ENCODE results near the gene WWTR1.

The WWTR1 gene

DNA sequence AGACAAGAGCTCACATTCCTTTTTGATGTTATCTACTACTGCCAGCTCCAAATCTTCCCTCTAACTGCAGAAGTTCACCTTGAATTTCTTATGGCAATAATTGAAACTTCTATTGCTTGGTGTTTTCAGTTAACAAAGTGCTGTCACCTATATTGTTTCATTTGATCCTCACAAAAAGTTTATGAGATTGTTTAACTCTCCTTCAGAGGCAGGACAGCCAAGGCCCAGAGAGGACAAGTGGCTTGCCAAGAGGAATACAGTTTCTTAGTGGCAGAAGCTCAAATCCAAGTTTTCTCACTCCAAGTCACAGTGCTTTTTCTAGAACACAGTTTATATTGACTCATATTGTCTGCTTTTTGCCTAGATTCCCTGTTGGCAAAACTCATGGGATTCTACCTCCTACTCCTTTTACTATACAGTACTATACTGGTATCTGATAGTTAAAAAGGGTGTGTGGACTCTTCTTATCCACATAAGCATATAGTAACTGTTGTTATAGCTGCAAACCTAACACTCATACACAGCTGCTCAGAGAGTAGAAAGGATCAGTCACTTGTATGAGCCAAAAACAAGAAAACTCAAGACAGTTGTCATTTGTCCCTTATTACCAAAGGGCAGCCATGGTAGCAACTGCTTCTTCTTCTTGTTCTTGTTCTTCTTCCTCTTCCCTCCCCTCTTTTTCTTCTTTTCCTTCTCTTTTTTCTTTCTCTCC, 167.4 kb downstream of the WWTR1 start:
- no peak for DNase-seq (ENCODE audit: low read depth)
- TF ChIP-seq, protein P1, sequence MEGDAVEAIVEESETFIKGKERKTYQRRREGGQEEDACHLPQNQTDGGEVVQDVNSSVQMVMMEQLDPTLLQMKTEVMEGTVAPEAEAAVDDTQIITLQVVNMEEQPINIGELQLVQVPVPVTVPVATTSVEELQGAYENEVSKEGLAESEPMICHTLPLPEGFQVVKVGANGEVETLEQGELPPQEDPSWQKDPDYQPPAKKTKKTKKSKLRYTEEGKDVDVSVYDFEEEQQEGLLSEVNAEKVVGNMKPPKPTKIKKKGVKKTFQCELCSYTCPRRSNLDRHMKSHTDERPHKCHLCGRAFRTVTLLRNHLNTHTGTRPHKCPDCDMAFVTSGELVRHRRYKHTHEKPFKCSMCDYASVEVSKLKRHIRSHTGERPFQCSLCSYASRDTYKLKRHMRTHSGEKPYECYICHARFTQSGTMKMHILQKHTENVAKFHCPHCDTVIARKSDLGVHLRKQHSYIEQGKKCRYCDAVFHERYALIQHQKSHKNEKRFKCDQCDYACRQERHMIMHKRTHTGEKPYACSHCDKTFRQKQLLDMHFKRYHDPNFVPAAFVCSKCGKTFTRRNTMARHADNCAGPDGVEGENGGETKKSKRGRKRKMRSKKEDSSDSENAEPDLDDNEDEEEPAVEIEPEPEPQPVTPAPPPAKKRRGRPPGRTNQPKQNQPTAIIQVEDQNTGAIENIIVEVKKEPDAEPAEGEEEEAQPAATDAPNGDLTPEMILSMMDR (conservative IDR thresholded peaks at IDR 0.05; ENCODE audit: low read depth, low read length) = no peak
- H3K4me3 ChIP-seq (ENCODE audit: low read depth, low read length) = no peak overlapping the region

DNA sequence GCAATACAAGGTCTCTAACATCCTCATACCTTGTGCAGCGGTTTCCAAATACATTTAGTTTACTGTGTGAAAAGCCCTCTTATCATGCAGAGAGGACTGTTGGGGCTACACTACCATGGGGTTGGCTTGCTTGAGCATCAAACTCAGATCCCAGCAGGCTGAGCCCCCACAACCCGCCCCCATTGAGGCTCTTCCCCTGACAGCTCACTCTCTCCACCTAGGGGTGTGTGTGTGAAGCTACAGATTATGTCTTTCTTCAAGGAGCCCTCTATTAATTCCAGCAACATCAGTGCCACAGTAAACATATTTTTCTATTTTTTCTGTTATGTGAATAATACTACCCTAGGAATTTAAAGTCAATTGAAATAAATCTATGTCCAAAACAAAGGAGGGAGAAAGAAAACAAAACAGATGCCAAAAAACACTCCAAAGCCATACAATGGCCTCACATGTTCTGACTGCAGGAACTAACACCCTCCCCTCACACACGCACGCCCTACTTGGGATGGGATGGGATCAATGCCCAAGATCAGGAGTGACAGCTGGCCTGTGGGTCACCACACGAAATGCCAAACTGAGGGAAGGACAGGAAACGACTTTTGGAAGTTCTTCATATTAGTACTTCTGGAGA, 168.7 kb downstream of the WWTR1 start:
- TF ChIP-seq, protein P1 (conservative IDR thresholded peaks at IDR 0.05; ENCODE audit: low read depth, low read length) = peak; percentile 85
- no peak overlapping the region for H3K4me3 ChIP-seq (ENCODE audit: low read depth, low read length)
- DNase-seq (ENCODE audit: low read depth) = peak; percentile 47

DNA sequence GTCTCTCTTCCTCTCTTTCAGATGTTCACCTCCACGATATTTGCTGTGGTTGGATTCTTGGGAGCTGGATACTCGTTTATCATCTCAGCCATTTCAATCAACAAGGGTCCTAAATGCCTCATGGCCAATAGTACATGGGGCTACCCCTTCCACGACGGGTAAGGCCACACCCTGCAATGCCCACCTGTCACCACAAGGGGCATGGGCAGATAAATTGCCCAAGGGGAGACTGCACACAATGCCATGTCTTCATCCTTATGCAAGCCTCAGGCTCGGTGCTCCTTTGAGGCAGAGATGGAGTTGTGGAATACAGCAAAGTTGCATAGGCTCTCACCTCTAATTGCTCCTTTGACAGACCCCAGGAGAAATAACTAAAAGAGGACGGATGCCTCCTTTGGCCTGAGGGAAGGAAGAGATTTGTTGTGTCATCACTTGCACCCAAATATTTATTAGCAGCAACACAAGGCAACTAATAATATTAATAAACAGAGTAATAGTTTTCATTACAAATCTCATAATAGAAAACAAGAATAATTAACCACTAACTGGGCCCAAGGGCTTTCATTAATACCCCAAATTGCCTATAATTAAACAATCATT, 170.1 kb downstream of the WWTR1 start:
- TF ChIP-seq, protein P1 (conservative IDR thresholded peaks at IDR 0.05; ENCODE audit: low read depth, low read length) = peak; percentile 49
- H3K4me3 ChIP-seq (ENCODE audit: low read depth, low read length) = no peak overlapping the region
- DNase-seq (ENCODE audit: low read depth) = no peak

DNA sequence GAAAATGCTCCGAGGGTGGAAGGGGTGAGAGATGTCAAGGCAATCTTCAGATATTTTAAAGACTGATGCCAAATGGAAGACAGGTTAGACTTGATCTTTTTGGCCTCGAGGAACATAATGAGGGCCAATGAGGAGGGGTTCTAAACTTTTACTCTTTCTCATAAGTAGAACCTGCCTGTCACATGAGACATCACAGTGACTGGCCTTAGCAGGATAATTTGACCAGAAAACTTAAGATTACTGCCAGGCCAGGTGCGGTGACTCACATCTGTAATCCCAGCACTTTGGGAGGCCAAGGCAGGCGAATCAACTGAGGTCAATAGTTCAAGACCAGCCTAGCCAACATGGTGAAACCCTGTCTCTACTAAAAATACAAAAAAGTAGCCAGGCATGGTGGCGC, 171.1 kb downstream of the WWTR1 start:
- TF ChIP-seq, protein P1 (conservative IDR thresholded peaks at IDR 0.05; ENCODE audit: low read depth, low read length) = no peak
- no peak overlapping the region for H3K4me3 ChIP-seq (ENCODE audit: low read depth, low read length)
- no peak for DNase-seq (ENCODE audit: low read depth)

DNA sequence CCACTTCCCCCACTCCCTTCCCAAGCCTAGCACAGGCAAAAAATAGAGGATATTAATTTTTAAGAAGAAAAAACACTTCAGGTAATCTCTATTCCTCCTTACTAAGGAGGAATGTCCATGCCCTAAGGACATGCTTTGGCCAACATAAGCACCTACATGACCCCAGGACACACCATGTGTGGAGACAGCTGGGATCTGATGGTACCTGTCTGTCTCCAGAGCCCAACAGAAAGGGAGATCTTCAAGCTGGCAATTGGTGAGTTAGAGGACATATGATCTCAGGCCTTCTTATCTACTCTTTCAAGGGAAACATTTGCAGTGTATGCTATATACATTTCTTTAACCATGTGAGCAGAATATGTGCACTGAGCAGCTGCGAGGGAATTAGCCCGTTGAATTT, 176.3 kb downstream of the WWTR1 start:
- no peak for DNase-seq (ENCODE audit: low read depth)
- TF ChIP-seq, protein P1 (conservative IDR thresholded peaks at IDR 0.05; ENCODE audit: low read depth, low read length) = no peak
- no peak overlapping the region for H3K4me3 ChIP-seq (ENCODE audit: low read depth, low read length)

DNA sequence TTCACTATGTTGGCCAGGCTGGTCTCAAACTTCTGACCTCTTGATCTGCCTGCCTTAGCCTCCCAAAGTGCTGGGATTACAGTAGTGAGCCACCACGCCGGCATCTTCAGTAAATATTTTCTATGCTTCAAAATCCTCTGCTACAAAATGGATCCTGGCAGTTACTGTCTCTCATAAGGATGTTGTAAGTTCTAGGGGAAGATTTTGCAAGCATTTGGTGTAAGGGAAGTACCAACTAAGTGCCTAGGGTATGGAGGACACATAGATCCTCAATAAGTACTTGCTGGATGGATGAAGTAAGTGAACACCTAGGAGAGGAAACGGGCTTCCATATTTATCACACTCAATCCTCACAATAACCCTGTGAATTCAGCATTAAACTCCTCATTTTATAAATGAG, 176.8 kb downstream of the WWTR1 start:
- no peak overlapping the region for H3K4me3 ChIP-seq (ENCODE audit: low read depth, low read length)
- DNase-seq (ENCODE audit: low read depth) = no peak
- TF ChIP-seq, protein P1 (conservative IDR thresholded peaks at IDR 0.05; ENCODE audit: low read depth, low read length) = no peak

All from choroid plexus epithelial cell (primary cell).